ENCODE results near the gene ANKRD53. TPM values are rescaled to one million over a fixed set of nuclear protein-coding genes. Genes with fewer than 3 reads are reported as not detected.

Gene ANKRD53
- total and polyA plus RNA-seq, 2 donors (not counting 1 experiment from before 2014, with no cell fraction given): 0.84 TPM

DNA sequence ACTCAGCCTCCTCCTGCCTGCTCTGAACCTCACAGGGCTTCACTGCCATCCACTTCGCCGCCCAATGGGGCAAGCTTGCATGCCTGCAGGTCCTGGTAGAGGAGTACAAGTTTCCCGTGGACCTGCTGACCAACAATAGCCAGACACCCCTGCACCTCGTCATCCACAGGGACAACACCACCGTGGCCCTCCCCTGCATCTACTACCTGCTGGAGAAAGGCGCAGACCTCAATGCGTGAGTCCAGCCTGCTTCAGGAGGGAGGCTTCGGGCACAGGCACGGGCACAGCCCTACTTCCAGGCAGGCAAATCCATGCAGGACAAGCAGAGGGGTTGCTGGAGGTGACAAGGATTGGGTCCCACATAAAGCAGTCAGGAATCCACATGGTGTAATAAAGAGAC lies 1.2 kb downstream of the ANKRD53 start:
- CTCF ChIA-PET: interaction anchor here (0.7 to 3.5 kb wide), 2 partner anchors 12 to 15 kb away, joined by 3 to 53 read pairs; no protein-coding TSS in a partner anchor
- no peak for ATAC-seq (ENCODE audit: low read depth)

DNA sequence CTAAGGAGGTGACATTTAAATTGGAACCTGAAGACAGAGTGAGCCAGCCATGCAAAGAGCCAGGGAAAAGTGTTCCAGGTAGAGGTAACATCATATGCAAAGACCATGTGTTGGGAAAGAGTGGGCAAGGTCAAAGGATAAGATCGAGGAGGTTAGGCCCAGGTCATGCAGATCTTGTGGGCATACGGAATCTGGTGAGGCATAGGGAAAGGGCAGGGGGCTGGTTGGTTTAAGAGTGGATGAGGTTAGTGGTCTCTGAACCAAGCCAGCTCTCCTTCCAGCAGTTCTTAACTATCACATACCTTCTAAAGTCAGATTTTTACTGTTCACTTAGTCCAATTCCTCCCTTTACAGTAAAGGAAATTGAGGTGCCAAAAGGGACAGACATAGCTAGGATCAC lies 3.0 kb downstream of the ANKRD53 start:
- H3K9ac ChIP-seq (ENCODE audit: low read length): no peak overlapping the region
- H3K4me2 ChIP-seq (replicated peaks; ENCODE audit: low read depth, low read length, poor library complexity, severe bottlenecking): no peak overlapping the region
- H3K27me3 Mint-ChIP-seq: no peaks in the 10 kb centered on the region
- no peaks in the 10 kb centered on the region for H3K9me3 ChIP-seq (ENCODE audit: control extremely low read depth in 1 of 3, control insufficient read depth in 2 of 3, insufficient read depth in 1 of 3, low read length in 2 of 3)
- TF ChIP-seq, protein P1, sequence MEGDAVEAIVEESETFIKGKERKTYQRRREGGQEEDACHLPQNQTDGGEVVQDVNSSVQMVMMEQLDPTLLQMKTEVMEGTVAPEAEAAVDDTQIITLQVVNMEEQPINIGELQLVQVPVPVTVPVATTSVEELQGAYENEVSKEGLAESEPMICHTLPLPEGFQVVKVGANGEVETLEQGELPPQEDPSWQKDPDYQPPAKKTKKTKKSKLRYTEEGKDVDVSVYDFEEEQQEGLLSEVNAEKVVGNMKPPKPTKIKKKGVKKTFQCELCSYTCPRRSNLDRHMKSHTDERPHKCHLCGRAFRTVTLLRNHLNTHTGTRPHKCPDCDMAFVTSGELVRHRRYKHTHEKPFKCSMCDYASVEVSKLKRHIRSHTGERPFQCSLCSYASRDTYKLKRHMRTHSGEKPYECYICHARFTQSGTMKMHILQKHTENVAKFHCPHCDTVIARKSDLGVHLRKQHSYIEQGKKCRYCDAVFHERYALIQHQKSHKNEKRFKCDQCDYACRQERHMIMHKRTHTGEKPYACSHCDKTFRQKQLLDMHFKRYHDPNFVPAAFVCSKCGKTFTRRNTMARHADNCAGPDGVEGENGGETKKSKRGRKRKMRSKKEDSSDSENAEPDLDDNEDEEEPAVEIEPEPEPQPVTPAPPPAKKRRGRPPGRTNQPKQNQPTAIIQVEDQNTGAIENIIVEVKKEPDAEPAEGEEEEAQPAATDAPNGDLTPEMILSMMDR (IDR thresholded peaks at IDR 0.05): no peak
- no peak for TF ChIP-seq EZH2 (IDR thresholded peaks at IDR 0.05; ENCODE audit: borderline replicate concordance, insufficient read depth, low read depth, low read length, poor library complexity, severe bottlenecking)
- no peaks in the 10 kb centered on the region for H3K9me3 Mint-ChIP-seq (ENCODE audit: insufficient read depth)
- intact Hi-C loops (cut with micrococcal nuclease): no loop called here
- no peaks in the 10 kb centered on the region for H3K79me2 ChIP-seq (ENCODE audit: control insufficient read depth, insufficient read depth, low read length)
- no peak for DNase-seq
- H3K27me3 ChIP-seq (replicated peaks in 1 of 4; ENCODE audit: control extremely low read depth in 1 of 4, control insufficient read depth in 3 of 4, insufficient read depth in 4 of 4, low read length in 3 of 4): no peaks in the 10 kb centered on the region
- no peak overlapping the region for H3K4me3 Mint-ChIP-seq
- H3K4me1 Mint-ChIP-seq: peaks cover 28% of the 10 kb centered on the region
- POLR2A ChIA-PET: no interaction called here
- no peak overlapping the region for H3K27ac ChIP-seq (ENCODE audit: low read length in 2 of 2)
- 100% methylated on average over 1 of the region's 2 CpGs for WGBS (ENCODE audit: insufficient coverage)
- ATAC-seq (ENCODE audit: low read depth): no peak
- H3K36me3 ChIP-seq (replicated peaks in 1 of 2; ENCODE audit: control extremely low read depth in 1 of 2, control insufficient read depth in 1 of 2, extremely low read depth in 1 of 2, insufficient read depth in 2 of 2, low read length in 1 of 2): peaks cover 0 to 8% of the 10 kb centered on the region in 2 experiments
- CTCF ChIA-PET: interaction anchor here (1.1 to 6.6 kb wide), 2 partner anchors 16 to 20 kb away, joined by 4 to 44 read pairs; no protein-coding TSS in a partner anchor
- H2AFZ ChIP-seq (ENCODE audit: insufficient read depth, low read depth, low read length, poor library complexity, severe bottlenecking): no peak overlapping the region
- H4K20me1 ChIP-seq (ENCODE audit: control insufficient read depth, insufficient read depth, low read length, poor library complexity, severe bottlenecking): no peaks in the 10 kb centered on the region
- H3K4me1 ChIP-seq (ENCODE audit: control insufficient read depth in 2 of 2, insufficient read depth in 2 of 2, low read length in 2 of 2): peaks cover 22 to 30% of the 10 kb centered on the region in 2 donors
- no peak overlapping the region for H3K4me3 ChIP-seq (ENCODE audit: control extremely low read depth in 1 of 5, extremely low read depth in 1 of 5, insufficient read depth in 1 of 5, low read depth in 2 of 5, low read length in 4 of 5)
- no peak overlapping the region for H3K27ac Mint-ChIP-seq

More for the DNA sequence above, 1.2 kb downstream of the ANKRD53 start:
- POLR2A ChIA-PET: interaction anchor here (0.8 kb wide), 1 partner anchor 31 kb away, joined by 5 read pairs; no protein-coding TSS in a partner anchor
- Histone ChIP-seq H3K4me3 (ENCODE audit: control extremely low read depth in 1 of 5, extremely low read depth in 1 of 5, insufficient read depth in 1 of 5, low read depth in 2 of 5, low read length in 4 of 5) (no peak overlapping the region), H3K36me3 (replicated peaks in 1 of 2; ENCODE audit: control extremely low read depth in 1 of 2, control insufficient read depth in 1 of 2, extremely low read depth in 1 of 2, insufficient read depth in 2 of 2, low read length in 1 of 2) (no peaks in the 10 kb centered on the region), H3K9ac (ENCODE audit: low read length) (no peak overlapping the region), H3K4me2 (replicated peaks; ENCODE audit: low read depth, low read length, poor library complexity, severe bottlenecking) (no peak overlapping the region), H3K27me3 (replicated peaks in 1 of 4; ENCODE audit: control extremely low read depth in 1 of 4, control insufficient read depth in 3 of 4, insufficient read depth in 4 of 4, low read length in 3 of 4) (no peaks in the 10 kb centered on the region), H3K79me2 (ENCODE audit: control insufficient read depth, insufficient read depth, low read length) (no peaks in the 10 kb centered on the region), H4K20me1 (ENCODE audit: control insufficient read depth, insufficient read depth, low read length, poor library complexity, severe bottlenecking) (no peaks in the 10 kb centered on the region), H2AFZ (ENCODE audit: insufficient read depth, low read depth, low read length, poor library complexity, severe bottlenecking) (no peak overlapping the region), H3K27ac (ENCODE audit: low read length in 2 of 2) (no peak overlapping the region), H3K9me3 (ENCODE audit: control extremely low read depth in 1 of 3, control insufficient read depth in 2 of 3, insufficient read depth in 1 of 3, low read length in 2 of 3) (no peaks in the 10 kb centered on the region), H3K4me1 (ENCODE audit: control insufficient read depth in 2 of 2, insufficient read depth in 2 of 2, low read length in 2 of 2) (peaks cover 19 to 25% of the 10 kb centered on the region in 2 donors)
- H3K9me3 Mint-ChIP-seq (ENCODE audit: insufficient read depth): no peaks in the 10 kb centered on the region
- no peak overlapping the region for H3K27ac Mint-ChIP-seq
- H3K4me3 Mint-ChIP-seq: peak overlapping the region; percentile 78
- 99% methylated on average over 8 of the region's 9 CpGs for WGBS (ENCODE audit: insufficient coverage)
- no peak for TF ChIP-seq EZH2 (IDR thresholded peaks at IDR 0.05; ENCODE audit: borderline replicate concordance, insufficient read depth, low read depth, low read length, poor library complexity, severe bottlenecking)
- TF ChIP-seq, protein P1 (IDR thresholded peaks at IDR 0.05): no peak
- peaks cover 7% of the 10 kb centered on the region for H3K27me3 Mint-ChIP-seq
- no peak for DNase-seq
- peaks cover 25% of the 10 kb centered on the region for H3K4me1 Mint-ChIP-seq
- intact Hi-C loops (cut with micrococcal nuclease): loop anchor here (5.0 kb wide), 3 partner anchors 88 to 353 kb away; partner anchors contain the start of genes NAGK, PAIP2B and ZNF638
